Activated CD8-positive, alpha-beta T cell treated with anti-CD3 and anti-CD28 coated beads, Interleukin-2, amount 10 ng/mL, durations not matched to agents 7 days and 5 days (primary cell): ENCODE results near the gene SYNE1. TPM values are rescaled to one million over a fixed set of nuclear protein-coding genes. Genes with fewer than 3 reads are reported as not detected.

Source experiments
- ATAC-seq: fragments of 150-1000 bp; cut with Tn5 transposase; one replicate; pipeline ENCODE4 v1.10.0; 2021; ENCODE audit warnings: moderate library complexity
- CTCF ChIA-PET: fragments of 350-600 bp; sonication (Branson Sonifier 250); formaldehyde crosslinking; loops from one replicate; lab custom pipeline; 2021; ENCODE audit warnings: antibody characterized with exemption; lab: Charles Lee
- POLR2A ChIA-PET: fragments of 350-600 bp; sonication (Branson Sonifier 250); formaldehyde crosslinking; loops from one replicate; lab custom pipeline; 2021; ENCODE audit warnings: antibody characterized with exemption; lab: Charles Lee
- DNase-seq: peaks from one replicate; pipeline ENCODE4 v3.0.0-alpha.2; 2020
- H3K27ac Mint-ChIP-seq: one replicate; pipeline ENCODE4 v1.8.0; 2021; ENCODE audit warnings: mild to moderate bottlenecking, mixed read lengths
- H3K27me3 Mint-ChIP-seq: one replicate; pipeline ENCODE4 v1.8.0; 2021; ENCODE audit warnings: low read depth, mixed read lengths
- H3K36me3 Mint-ChIP-seq: one replicate; pipeline ENCODE4 v1.8.0; 2021; ENCODE audit warnings: low read depth, mixed read lengths
- H3K4me1 Mint-ChIP-seq: one replicate; pipeline ENCODE4 v1.8.0; 2021; ENCODE audit warnings: low read depth, mixed read lengths
- H3K4me3 Mint-ChIP-seq: one replicate; pipeline ENCODE4 v1.8.0; 2021; ENCODE audit warnings: mild to moderate bottlenecking, mixed read lengths
- H3K9me3 Mint-ChIP-seq: one replicate; pipeline ENCODE4 v1.8.0; 2022; ENCODE audit warnings: mixed read lengths; ENCODE audit not compliant: insufficient read depth
- total RNA-seq, 2 experiments: library from RNA; stranded (reverse); gene quantifications; one replicate each; pipeline ENCODE4 v1.2.3, GENCODE V29; 2021

The SYNE1 gene
- total RNA-seq, 2 experiments from 2014 or later = 57.0 to 63.8 TPM

GRCh38 chr6:152248980-152249379 lies 388.2 kb downstream of the SYNE1 start:
- ATAC-seq = no peak
- Mint-ChIP-seq H3K36me3 (peaks cover 20% of the 10 kb centered on the region), H3K4me3 (no peak overlapping the region), H3K9me3 (no peaks in the 10 kb centered on the region), H3K27me3 (no peaks in the 10 kb centered on the region), H3K4me1 (no peaks in the 10 kb centered on the region), H3K27ac (no peak overlapping the region)
- no peak for DNase-seq
- POLR2A ChIA-PET = interaction anchor here (0.9 kb wide), 1 partner anchor 53 kb away, joined by 3 read pairs; no protein-coding TSS in a partner anchor
- CTCF ChIA-PET = interaction anchor here (0.9 kb wide), 1 partner anchor 9 kb away, joined by 3 read pairs; no protein-coding TSS in a partner anchor

- H3K4me3 Mint-ChIP-seq = no peak overlapping the region
- H3K27me3 Mint-ChIP-seq = no peaks in the 10 kb centered on the region
- no peak for DNase-seq
- H3K9me3 Mint-ChIP-seq = no peaks in the 10 kb centered on the region
- ChIA-PET CTCF (interaction anchor here (0.6 to 1.0 kb wide), 2 partner anchors 18 to 556 kb away, joined by 3 read pairs; no protein-coding TSS in a partner anchor), POLR2A (no interaction called here)
- no peaks in the 10 kb centered on the region for H3K4me1 Mint-ChIP-seq
- no peak for ATAC-seq
- no peak overlapping the region for H3K27ac Mint-ChIP-seq
- H3K36me3 Mint-ChIP-seq = peaks cover 26% of the 10 kb centered on the region
These were observed 390.4 kb downstream of the SYNE1 start for GRCh38 chr6:152246554-152247337.

- Mint-ChIP-seq H3K4me3 (no peak overlapping the region), H3K9me3 (no peaks in the 10 kb centered on the region), H3K27me3 (no peaks in the 10 kb centered on the region), H3K27ac (no peak overlapping the region), H3K4me1 (no peaks in the 10 kb centered on the region), H3K36me3 (peaks cover 33% of the 10 kb centered on the region)
- DNase-seq = no peak
- POLR2A ChIA-PET = no interaction called here
- no peak for ATAC-seq
- CTCF ChIA-PET = interaction anchor here (0.8 to 1.3 kb wide), 3 partner anchors 19 to 60 kb away, joined by 3 read pairs; no protein-coding TSS in a partner anchor
These were observed 392.0 kb downstream of the SYNE1 start for GRCh38 chr6:152244998-152245630.

GRCh38 chr6:152241013-152241766 lies 396.0 kb downstream of the SYNE1 start:
- Mint-ChIP-seq H3K36me3 (peaks cover 38% of the 10 kb centered on the region), H3K27me3 (no peaks in the 10 kb centered on the region), H3K9me3 (no peaks in the 10 kb centered on the region), H3K4me3 (no peak overlapping the region), H3K4me1 (no peaks in the 10 kb centered on the region), H3K27ac (no peak overlapping the region)
- no peak for ATAC-seq
- CTCF ChIA-PET = interaction anchor here (0.9 kb wide), 1 partner anchor 14 kb away, joined by 3 read pairs; no protein-coding TSS in a partner anchor
- POLR2A ChIA-PET = no interaction called here
- no peak for DNase-seq

GRCh38 chr6:152240436-152240835 lies 396.7 kb downstream of the SYNE1 start:
- ChIA-PET CTCF (interaction anchor here (0.9 to 1.4 kb wide), 2 partner anchors 8 to 14 kb away, joined by 3 read pairs; no protein-coding TSS in a partner anchor), POLR2A (interaction anchor here (0.6 kb wide), 1 partner anchor 839 kb away, joined by 3 read pairs; no protein-coding TSS in a partner anchor)
- H3K4me1 Mint-ChIP-seq = no peaks in the 10 kb centered on the region
- no peak overlapping the region for H3K4me3 Mint-ChIP-seq
- no peaks in the 10 kb centered on the region for H3K9me3 Mint-ChIP-seq
- peaks cover 43% of the 10 kb centered on the region for H3K36me3 Mint-ChIP-seq
- H3K27ac Mint-ChIP-seq = no peak overlapping the region
- ATAC-seq (no peak), DNase-seq (no peak)
- no peaks in the 10 kb centered on the region for H3K27me3 Mint-ChIP-seq

GRCh38 chr6:152236370-152237097 lies 400.6 kb downstream of the SYNE1 start:
- no peaks in the 10 kb centered on the region for H3K9me3 Mint-ChIP-seq
- CTCF ChIA-PET = interaction anchor here (1.6 kb wide), 1 partner anchor 51 kb away, joined by 4 read pairs; no protein-coding TSS in a partner anchor
- POLR2A ChIA-PET = no interaction called here

GRCh38 chr6:152233547-152234320 lies 403.4 kb downstream of the SYNE1 start:
- Mint-ChIP-seq H3K4me3 (peak overlapping the region; percentile 65), H3K36me3 (peaks cover 45% of the 10 kb centered on the region), H3K4me1 (peaks cover 24% of the 10 kb centered on the region), H3K27me3 (no peaks in the 10 kb centered on the region), H3K9me3 (no peaks in the 10 kb centered on the region), H3K27ac (peak overlapping the region; percentile 83)
- peak; percentile 83 for ATAC-seq
- ChIA-PET CTCF (interaction anchor here (0.8 to 2.5 kb wide), 6 partner anchors 23 to 105 kb away, joined by 3 to 12 read pairs (median 4); no protein-coding TSS in a partner anchor), POLR2A (interaction anchor here (0.7 to 1.7 kb wide), 3 partner anchors 40 to 68 kb away, joined by 4 to 14 read pairs (median 4); no protein-coding TSS in a partner anchor)
- peak; percentile 57 for DNase-seq

More at GRCh38 chr6:152236370-152237097, 400.6 kb downstream of the SYNE1 start:
- Mint-ChIP-seq H3K27me3 (no peaks in the 10 kb centered on the region), H3K36me3 (peaks cover 49% of the 10 kb centered on the region), H3K4me3 (no peak overlapping the region), H3K27ac (no peak overlapping the region), H3K4me1 (peaks cover 24% of the 10 kb centered on the region)
- no peak for ATAC-seq
- no peak for DNase-seq

- Mint-ChIP-seq H3K27me3 (no peaks in the 10 kb centered on the region), H3K36me3 (peaks cover 44% of the 10 kb centered on the region), H3K27ac (peak overlapping the region; percentile 83), H3K4me3 (peak overlapping the region; percentile 65), H3K9me3 (no peaks in the 10 kb centered on the region), H3K4me1 (peaks cover 24% of the 10 kb centered on the region)
- ATAC-seq (peak; percentile 57), DNase-seq (peak; percentile 39)
- CTCF ChIA-PET = interaction anchor here (0.9 to 2.5 kb wide), 7 partner anchors 12 to 108 kb away, joined by 3 to 12 read pairs (median 3); no protein-coding TSS in a partner anchor
- POLR2A ChIA-PET = interaction anchor here (1.7 kb wide), 2 partner anchors 48 to 69 kb away, joined by 4 to 14 read pairs; no protein-coding TSS in a partner anchor
These were observed 404.5 kb downstream of the SYNE1 start for GRCh38 chr6:152232501-152233151.

- POLR2A ChIA-PET = no interaction called here
- CTCF ChIA-PET = interaction anchor here (1.7 kb wide), 1 partner anchor 17 kb away, joined by 3 read pairs; no protein-coding TSS in a partner anchor
- peaks cover 46% of the 10 kb centered on the region for H3K36me3 Mint-ChIP-seq
- no peak overlapping the region for H3K27ac Mint-ChIP-seq
- no peak overlapping the region for H3K4me3 Mint-ChIP-seq
- no peak for ATAC-seq
- no peak for DNase-seq
- H3K4me1 Mint-ChIP-seq = peaks cover 17% of the 10 kb centered on the region
- no peaks in the 10 kb centered on the region for H3K27me3 Mint-ChIP-seq
- no peaks in the 10 kb centered on the region for H3K9me3 Mint-ChIP-seq
These were observed 407.8 kb downstream of the SYNE1 start for GRCh38 chr6:152229330-152229729.

GRCh38 chr6:152226119-152226518 lies 411.0 kb downstream of the SYNE1 start:
- peaks cover 59% of the 10 kb centered on the region for H3K36me3 Mint-ChIP-seq
- DNase-seq = no peak
- POLR2A ChIA-PET = no interaction called here
- H3K4me1 Mint-ChIP-seq = no peaks in the 10 kb centered on the region
- H3K9me3 Mint-ChIP-seq = peaks cover 14% of the 10 kb centered on the region
- H3K27ac Mint-ChIP-seq = no peak overlapping the region
- CTCF ChIA-PET = interaction anchor here (0.8 to 1.6 kb wide), 3 partner anchors 19 to 112 kb away, joined by 3 read pairs; no protein-coding TSS in a partner anchor
- no peak for ATAC-seq
- no peaks in the 10 kb centered on the region for H3K27me3 Mint-ChIP-seq
- no peak overlapping the region for H3K4me3 Mint-ChIP-seq
